Measurements from ENCODE around the gene C9orf85. TPM values are rescaled to one million over a fixed set of nuclear protein-coding genes. Genes with fewer than 3 reads are reported as not detected.

C9orf85 gene
- total and polyA plus RNA-seq, 2 of the 8 experiments (the other 6 are each of a cell fraction or from before 2014, with no cell fraction given), result 6.3 to 14.5 TPM

- peaks cover 0 to 69% of the 10 kb centered on the region in 2 experiments; a peak in 2 of 4 replicates for H3K79me2 ChIP-seq (ENCODE audit: control insufficient read depth in 1 of 2, insufficient read depth in 2 of 2, low read length in 2 of 2)
- 85% methylated on average over 1 of the region's 1 CpG; no CpG with 5 or more reads in 1 of the 2 experiments for WGBS, 2 experiments (ENCODE audit: extremely low coverage in 1 of 2, insufficient coverage in 1 of 2, insufficient read length in 1 of 2, insufficient replicate concordance in 2 of 2, low coverage in 1 of 2, low lambda C conversion rate in 2 of 2, missing lambda C conversion rate in 1 of 2)
- TF ChIP-seq TBP (IDR thresholded peaks at IDR 0.05; ENCODE audit: low read depth, low read length), result no peak
- no peak for TF ChIP-seq KDM5A (IDR thresholded peaks at IDR 0.05; ENCODE audit: low read length)
- no peak for TF ChIP-seq SP1 (IDR thresholded peaks at IDR 0.05; ENCODE audit: low read depth, low read length)
- TF ChIP-seq NANOG (IDR thresholded peaks at IDR 0.05; ENCODE audit: insufficient read depth, low read depth, low read length, poor library complexity, severe bottlenecking), result no peak
Measured at GRCh38 chr9:71937898-71938297, 26.5 kb downstream of the C9orf85 start.

More at GRCh38 chr9:71937898-71938297, 26.5 kb downstream of the C9orf85 start:
- Histone ChIP-seq H3K23ac (ENCODE audit: insufficient read length) (no peak overlapping the region), H3K9me3 (ENCODE audit: insufficient read depth in 2 of 2, low read depth in 1 of 2, low read length in 1 of 2) (no peaks in the 10 kb centered on the region), H4K8ac (ENCODE audit: extremely low read depth, insufficient read depth, low read length) (no peak overlapping the region), H3K36me3 (ENCODE audit: control insufficient read depth in 2 of 4, insufficient read depth in 4 of 4, low read length in 3 of 4) (no peaks in the 10 kb centered on the region), H2BK15ac (ENCODE audit: low read length) (no peak overlapping the region), H3K4me1 (replicated peaks in 1 of 4; ENCODE audit: control insufficient read depth in 3 of 4, insufficient read depth in 4 of 4, low read length in 3 of 4) (peaks cover 0 to 3% (median 2%) of the 10 kb centered on the region in 4 experiments; a peak in 4 of 7 replicates), H3K4ac (replicated peaks; ENCODE audit: insufficient read length, low read depth, low read length) (no peak overlapping the region), H2AFZ (ENCODE audit: low read length) (no peak overlapping the region), H3K18ac (ENCODE audit: extremely low read depth, low read length) (no peak overlapping the region), H2BK5ac (ENCODE audit: low read depth, low read length) (no peak overlapping the region), H3K27ac (ENCODE audit: low read depth, low read length) (no peak overlapping the region), H4K5ac (ENCODE audit: insufficient read length, low read depth, low read length) (no peak overlapping the region), H3K4me3 (ENCODE audit: extremely low read depth in 1 of 4, insufficient read depth in 2 of 4, low read depth in 3 of 4, low read length in 4 of 4) (no peak overlapping the region), H2BK120ac (replicated peaks; ENCODE audit: low read depth, low read length) (no peak overlapping the region), H2AK5ac (ENCODE audit: low read depth, low read length) (no peak overlapping the region), H3K27me3 (replicated peaks in 1 of 4; ENCODE audit: control insufficient read depth in 3 of 4, extremely low read depth in 1 of 4, insufficient read depth in 3 of 4, low read length in 3 of 4) (no peaks in the 10 kb centered on the region), H3K79me1 (ENCODE audit: low read depth, low read length) (peaks cover 2% of the 10 kb centered on the region; the same call in 1 of the 2 replicates), H3K4me2 (ENCODE audit: insufficient read depth in 1 of 2, low read depth in 2 of 2, low read length in 2 of 2) (no peak overlapping the region), H3K14ac (ENCODE audit: insufficient read length) (no peak overlapping the region), H3K9ac (replicated peaks in 1 of 4; ENCODE audit: extremely low read depth in 1 of 4, low read depth in 3 of 4, low read length in 3 of 4) (no peak overlapping the region), H3K56ac (replicated peaks; ENCODE audit: insufficient read length, low read depth, low read length) (no peak overlapping the region), H4K91ac (replicated peaks; ENCODE audit: insufficient read length, low read length) (no peak overlapping the region), H3K23me2 (ENCODE audit: low read depth, low read length) (no peaks in the 10 kb centered on the region), H4K20me1 (replicated peaks in 1 of 2; ENCODE audit: control insufficient read depth in 1 of 2, insufficient read depth in 2 of 2, low read length in 2 of 2) (no peaks in the 10 kb centered on the region), H2BK20ac (ENCODE audit: low read length) (no peak overlapping the region), H2BK12ac (ENCODE audit: low read depth, low read length) (no peak overlapping the region)
- DNase-seq (ENCODE audit: low read depth in 1 of 2, low spot score in 2 of 2), result no peak
- ChIA-PET POLR2A (ENCODE audit: partially characterized antibody) (interaction anchor here (0.9 to 1.4 kb wide), 3 partner anchors 16 to 27 kb away, joined by 3 to 4 read pairs (median 4); partner anchors contain the start of genes ABHD17B and C9orf85), CTCF (ENCODE audit: partially characterized antibody) (interaction anchor here (1.2 kb wide), 1 partner anchor 47 kb away, joined by 5 read pairs; no protein-coding TSS in a partner anchor)
- FAIRE-seq, result no peak
